ENCODE results near the gene KLK10.
"Not testable (repeated sequence)": the region's sequence is repeated elsewhere in the genome, so short reads cannot be mapped to it uniquely, and the experiment has no call there.

The KLK10 gene

GRCh38 chr19:50969810-50970209 is 49.7 kb downstream of the KLK10 start:
- not testable (repeated sequence) for DNase-seq (ENCODE audit: low read depth in 2 of 2, low spot score in 1 of 2)

GRCh38 chr19:50969413-50969760 is 50.1 kb downstream of the KLK10 start, which contains the start of gene KLK6:
TSS of gene KLK6 (minus strand) at chr19:50969591. CDS start at chr19:50968104, 1,487 bp downstream.
- DNase-seq (ENCODE audit: low read depth in 2 of 2, low spot score in 1 of 2), result no peak

- no peak for DNase-seq (ENCODE audit: low read depth in 2 of 2, low spot score in 1 of 2)
Observed at GRCh38 chr19:50968716-50969412, 50.6 kb downstream of the KLK10 start.

- DNase-seq (ENCODE audit: low read depth in 2 of 2, low spot score in 1 of 2), result no peak
Observed at GRCh38 chr19:50967929-50968715, 51.4 kb downstream of the KLK10 start.

GRCh38 chr19:50964266-50964665 is 55.2 kb downstream of the KLK10 start:
- no peak for DNase-seq (ENCODE audit: low read depth in 2 of 2, low spot score in 1 of 2)

GRCh38 chr19:50963381-50963780 is 56.1 kb downstream of the KLK10 start:
- no peak for DNase-seq (ENCODE audit: low read depth in 2 of 2, low spot score in 1 of 2)

Measured in stimulated activated CD8-positive, alpha-beta memory T cell treated with anti-CD3 and anti-CD28 coated beads, Interleukin-4, amount 100 ng/mL, for 1 hour (primary cell).